SW480 (cell line): ENCODE measurements around the gene PDS5B.
"Not testable (repeated sequence)": the region's sequence is repeated elsewhere in the genome, so short reads cannot be mapped to it uniquely, and the experiment has no call there.

Experiments
- DNase-seq: peaks from one replicate; pipeline ENCODE4 v3.0.0-alpha.2; 2016; ENCODE audit warnings: low spot score

Gene PDS5B

GRCh38 chr13:32796754-32797153, 210.5 kb downstream of the PDS5B start:
- no peak for DNase-seq

GRCh38 chr13:32802159-32802558, 215.9 kb downstream of the PDS5B start:
- no peak for DNase-seq

- no peak for DNase-seq
These were observed 218.5 kb downstream of the PDS5B start for GRCh38 chr13:32804673-32805230.

- DNase-seq, result no peak
These were observed 225.1 kb downstream of the PDS5B start for GRCh38 chr13:32811297-32811800.

GRCh38 chr13:32821149-32821688, 235.0 kb downstream of the PDS5B start:
- no peak for DNase-seq

GRCh38 chr13:32822771-32823170, 236.5 kb downstream of the PDS5B start:
- no peak for DNase-seq

- DNase-seq, result no peak
These were observed 237.3 kb downstream of the PDS5B start for GRCh38 chr13:32823597-32823996.

- no peak for DNase-seq
These were observed 237.8 kb downstream of the PDS5B start for GRCh38 chr13:32824061-32824460.

- DNase-seq, result peak; percentile 59
These were observed 238.4 kb downstream of the PDS5B start for GRCh38 chr13:32824675-32825074.

GRCh38 chr13:32825481-32825880, 239.2 kb downstream of the PDS5B start:
- DNase-seq, result no peak

GRCh38 chr13:32826372-32826771, 240.1 kb downstream of the PDS5B start:
- DNase-seq, result not testable (repeated sequence)
